Stimulated activated CD8-positive, alpha-beta memory T cell treated with anti-CD3 and anti-CD28 coated beads, Interleukin-7, amount 100 ng/mL, for 48 hours (primary cell): ENCODE results near the gene SAMD4B.
"Not testable (repeated sequence)": the region's sequence is repeated elsewhere in the genome, so short reads cannot be mapped to it uniquely, and the experiment has no call there.

Experiments
- DNase-seq, 2 donors: peaks; one replicate each; pipeline ENCODE4 v3.0.0-alpha.2; 2020; ENCODE audit warnings: low read depth in 1 of 2; ENCODE audit errors: extremely low read depth in 1 of 2

Gene SAMD4B

DNA sequence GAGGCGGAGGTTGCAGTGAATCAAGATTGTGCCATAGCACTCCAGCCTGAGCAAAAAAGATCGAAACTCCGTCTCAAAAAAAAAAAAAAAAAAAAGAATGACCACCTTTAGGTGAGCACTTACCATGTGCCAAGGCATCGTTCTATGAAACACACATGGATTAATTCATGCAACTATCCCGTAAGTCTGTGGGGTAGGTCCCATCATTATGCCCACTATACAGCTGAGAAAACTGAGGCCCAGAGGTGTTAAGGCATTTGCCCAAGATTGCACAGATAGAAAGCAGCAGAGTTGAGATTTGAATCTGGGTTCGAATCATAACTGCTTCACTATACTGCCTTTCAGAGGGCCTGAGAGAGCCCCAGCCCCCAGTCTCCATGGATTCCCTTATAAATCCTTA, 8.7 kb upstream of the SAMD4B start:
- no peak for DNase-seq

DNA sequence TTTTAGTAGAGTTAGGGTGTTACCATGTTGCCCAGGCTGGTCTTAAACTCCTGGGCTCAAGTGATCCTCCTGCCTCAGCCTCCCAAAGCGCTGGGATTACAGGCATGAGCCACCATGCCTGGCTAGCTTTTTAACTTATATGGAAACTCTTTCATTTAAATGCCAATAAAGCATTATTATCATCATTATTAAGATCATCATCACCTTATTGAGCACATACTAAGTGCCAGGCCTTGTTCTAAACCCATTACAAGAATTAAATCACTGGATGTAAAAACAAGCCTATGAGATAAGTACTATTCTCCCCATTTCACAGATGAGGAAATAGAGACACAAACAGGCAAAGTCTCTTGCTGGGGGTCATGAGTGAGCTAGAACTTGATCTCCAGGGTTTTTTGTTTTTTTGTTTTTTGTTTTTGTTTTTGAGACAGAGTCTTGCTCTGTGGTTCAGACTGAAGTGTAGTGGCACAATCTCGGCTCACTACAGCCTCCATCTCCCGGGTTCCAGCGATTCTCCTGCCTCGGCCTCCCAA, 7.7 kb upstream of the SAMD4B start:
- no peak for DNase-seq

GRCh38 chr19:39335168-39335548, 7.1 kb upstream of the SAMD4B start:
- no peak for DNase-seq

- no peak for DNase-seq
These were observed 5.7 kb upstream of the SAMD4B start for GRCh38 chr19:39336483-39336882.

DNA sequence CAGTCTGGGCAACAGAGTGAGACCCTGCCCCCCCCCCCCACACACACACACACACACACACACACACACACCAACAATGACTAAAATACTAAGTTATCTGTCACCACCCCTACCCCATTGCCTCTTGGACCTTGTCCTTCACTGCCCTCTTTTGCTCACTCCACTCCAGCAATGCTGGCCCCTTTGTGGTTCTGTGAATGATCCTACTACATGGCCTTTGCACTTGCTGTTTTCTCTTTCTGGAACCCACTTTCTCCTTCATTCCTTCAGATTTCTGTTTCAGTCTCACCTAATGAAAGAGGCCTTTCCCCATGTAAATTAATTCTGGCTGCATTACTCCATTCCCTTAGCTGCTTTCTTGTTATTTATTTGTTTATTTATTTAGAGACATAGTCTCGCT, 2.5 kb upstream of the SAMD4B start:
- no peak for DNase-seq

GRCh38 chr19:39340156-39340555, 2.1 kb upstream of the SAMD4B start:
- DNase-seq = not testable (repeated sequence)

DNA sequence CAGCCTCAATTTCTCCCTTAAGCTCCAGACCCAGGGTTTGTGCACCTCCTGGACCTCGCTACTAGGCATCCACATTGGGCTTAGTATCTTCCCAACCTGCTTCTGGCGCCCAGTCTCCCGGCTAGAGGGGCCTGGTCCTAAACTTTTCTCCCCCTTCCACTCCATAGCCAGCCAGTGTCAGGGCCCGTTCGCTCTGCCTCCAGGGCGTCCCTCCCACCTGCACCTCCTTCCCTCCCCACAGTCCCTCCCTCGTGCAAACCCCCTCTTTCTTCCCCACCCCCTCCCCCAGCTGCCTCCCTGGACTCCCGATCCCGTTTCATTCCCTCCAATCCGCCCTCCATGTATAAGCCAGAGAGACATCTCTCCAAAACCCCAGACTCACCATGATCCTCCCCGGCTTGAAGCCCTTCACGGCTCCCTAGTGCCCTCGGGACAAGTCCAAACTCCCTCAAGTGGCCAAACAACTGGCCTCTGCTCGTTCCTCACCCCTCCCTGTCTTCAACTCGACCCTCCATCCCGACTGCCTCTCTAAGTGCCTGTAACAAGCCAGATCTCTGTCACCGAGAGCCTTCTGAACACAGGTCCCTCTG, 997 bp upstream of the SAMD4B start:
- no peak for DNase-seq

GRCh38 chr19:39342647-39343305, 555 bp downstream of the SAMD4B start:
- DNase-seq = no peak

GRCh38 chr19:39345956-39346355, 3.7 kb downstream of the SAMD4B start:
- no peak for DNase-seq

DNA sequence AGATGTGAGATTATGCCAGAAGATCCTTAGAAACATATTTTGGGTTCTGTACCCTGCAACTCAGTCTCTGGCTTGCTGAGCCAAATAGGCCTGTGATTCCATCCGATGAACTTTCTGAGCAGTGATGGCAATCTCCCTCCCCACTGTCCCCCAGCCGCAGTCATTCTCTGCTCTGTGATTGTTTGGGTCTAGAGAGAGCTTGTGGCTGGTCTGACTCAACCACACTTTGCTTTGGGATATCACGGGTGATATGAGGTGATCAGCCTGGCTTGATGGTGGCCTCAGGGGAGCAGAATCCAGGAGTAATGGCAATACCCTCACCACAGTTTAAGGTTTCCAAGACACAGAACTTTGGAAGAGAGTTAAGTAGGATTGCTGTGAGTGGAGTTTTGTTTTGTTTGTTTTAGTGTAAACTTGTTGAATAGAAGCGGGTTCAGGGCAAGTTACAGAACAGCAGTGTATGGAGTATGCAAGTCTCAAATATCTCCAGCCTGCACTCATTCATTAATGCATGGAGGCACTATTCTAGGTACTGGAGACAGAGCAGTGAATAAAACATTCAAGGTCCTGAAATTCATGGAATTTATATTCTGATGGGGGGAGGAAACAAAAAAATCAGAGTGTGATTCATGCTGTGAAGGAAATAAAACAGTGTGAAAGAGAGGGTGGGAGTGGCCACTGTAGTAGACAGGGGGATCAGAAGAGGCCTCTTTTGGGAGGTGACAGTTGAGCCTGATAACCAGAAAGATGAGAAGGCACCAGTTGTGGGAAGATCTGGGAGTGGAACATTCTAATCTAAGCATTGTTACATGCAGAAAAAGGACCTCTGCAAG, 5.3 kb downstream of the SAMD4B start:
- no peak for DNase-seq

DNA sequence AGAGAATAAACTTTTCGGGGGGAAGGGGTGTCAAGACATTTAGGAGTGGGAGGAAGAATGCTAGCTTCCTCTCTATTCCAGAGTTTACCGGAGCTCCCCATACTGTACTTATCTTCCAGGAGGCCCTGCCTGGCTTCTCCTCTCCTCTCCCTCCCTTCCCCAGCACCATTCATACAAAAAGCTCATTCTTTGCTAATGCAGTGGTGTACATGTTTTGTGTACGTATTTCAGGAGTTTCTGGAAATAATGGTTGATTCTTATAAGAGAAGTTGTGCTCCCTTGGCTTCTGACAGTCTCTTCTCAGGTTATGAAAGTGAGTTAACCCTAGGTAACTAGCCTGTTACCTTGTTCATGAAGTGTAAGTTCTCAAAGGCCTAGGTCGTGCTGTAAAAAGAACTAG, 7.1 kb downstream of the SAMD4B start:
- no peak for DNase-seq

- DNase-seq = no peak
These were observed 7.9 kb downstream of the SAMD4B start for GRCh38 chr19:39350156-39350555.

DNA sequence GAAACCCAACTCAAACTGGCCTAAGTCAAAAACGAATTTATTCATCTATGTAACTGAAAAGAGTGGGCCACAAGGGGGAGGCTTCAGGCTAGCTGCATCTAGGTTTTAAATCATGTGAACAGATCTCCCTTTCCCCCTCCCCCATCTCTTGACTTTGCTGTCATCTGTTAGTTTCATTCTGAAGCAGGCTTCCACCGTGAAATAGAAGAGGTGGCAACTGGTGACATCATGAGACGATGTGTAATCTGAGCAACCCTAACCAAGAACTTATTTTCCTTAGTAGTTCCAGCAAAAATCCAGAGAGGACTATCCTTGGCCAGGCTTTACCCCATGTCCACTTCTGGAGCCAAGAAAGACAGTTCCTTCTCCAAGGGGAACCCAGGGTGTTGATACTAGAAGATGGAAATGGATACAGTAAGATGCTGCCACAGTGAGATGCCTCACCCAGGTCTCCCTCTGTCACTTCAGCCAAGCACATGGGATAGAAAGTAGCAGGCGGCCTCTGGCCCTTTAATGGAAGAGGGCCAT, 9.4 kb downstream of the SAMD4B start:
- DNase-seq = peak in 1 of 2 donors; percentile 61

GRCh38 chr19:39352381-39353255, 10.4 kb downstream of the SAMD4B start:
- no peak for DNase-seq

- DNase-seq = no peak
These were observed 13.0 kb downstream of the SAMD4B start for GRCh38 chr19:39355253-39355652.

DNA sequence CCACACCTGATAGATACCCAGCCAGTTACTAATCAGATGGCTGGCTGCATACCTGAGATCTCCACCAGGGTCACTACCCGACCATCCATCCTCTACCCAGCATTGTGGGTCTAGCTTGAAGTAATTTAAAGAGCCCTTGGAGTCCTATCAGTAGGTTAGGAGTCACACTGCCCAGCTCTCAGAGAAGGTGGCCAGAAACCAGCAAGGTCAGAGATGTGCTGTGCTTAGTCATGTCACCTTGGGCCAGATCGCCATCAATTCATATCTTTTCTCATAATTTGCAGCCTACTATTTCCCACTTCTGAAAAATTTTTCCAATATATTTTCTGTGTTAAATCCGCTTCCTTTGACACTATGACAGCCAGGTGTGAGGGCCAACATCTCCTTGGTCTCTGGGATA, 13.9 kb downstream of the SAMD4B start:
- no peak for DNase-seq

DNA sequence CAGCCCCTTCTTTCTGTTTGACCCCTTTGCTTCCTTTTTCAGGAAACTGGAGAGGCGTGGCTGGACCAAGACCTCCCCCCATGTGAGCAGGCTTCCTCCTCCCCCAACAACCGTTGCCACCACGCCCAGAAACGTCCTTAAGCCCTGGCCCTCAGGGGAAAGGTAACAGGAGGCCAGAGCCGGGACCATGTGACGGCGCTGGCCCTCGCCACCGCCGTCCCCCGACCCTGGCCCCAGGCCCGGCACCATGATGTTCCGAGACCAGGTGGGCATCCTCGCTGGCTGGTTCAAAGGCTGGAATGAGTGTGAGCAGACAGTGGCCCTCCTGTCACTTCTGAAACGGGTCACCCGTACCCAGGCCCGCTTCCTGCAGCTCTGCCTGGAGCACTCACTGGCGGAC, 14.4 kb downstream of the SAMD4B start:
- DNase-seq = no peak

DNA sequence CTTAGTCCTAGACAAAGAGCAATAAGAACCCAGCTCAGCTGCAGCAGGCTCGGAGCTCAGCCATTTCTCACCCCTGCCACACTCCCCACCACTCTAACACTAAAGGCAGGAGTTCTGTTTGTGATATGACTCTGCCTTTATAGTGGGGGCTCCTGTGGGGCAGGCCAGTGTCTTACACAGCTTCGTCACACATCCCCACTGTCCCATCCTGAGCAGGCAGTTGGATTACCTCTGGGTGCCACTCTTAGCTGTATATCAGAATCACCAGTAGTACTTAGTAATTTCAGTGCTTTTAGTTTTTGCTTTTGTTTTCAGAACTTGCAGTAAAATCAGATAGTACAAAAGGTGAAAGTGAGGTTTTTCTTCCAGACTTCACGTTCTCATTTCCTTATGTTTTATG, 16.8 kb downstream of the SAMD4B start:
- DNase-seq = no peak

GRCh38 chr19:39360599-39360998, 18.4 kb downstream of the SAMD4B start:
- no peak for DNase-seq
